GM21390 (cell line): Measurements from ENCODE around the gene ADRA1B.

Source experiments
- ATAC-seq: cut with Tn5 transposase; IDR thresholded peaks from one replicate; pipeline ENCODE4 v1.9.1; 2021; ENCODE audit not compliant: unreplicated experiment

The ADRA1B gene

GRCh38 chr5:159901308-159901707 is 15.0 kb upstream of the ADRA1B start:
- no peak for ATAC-seq

- no peak for ATAC-seq
Observed at GRCh38 chr5:159901772-159902171, 14.5 kb upstream of the ADRA1B start.

GRCh38 chr5:159902444-159903121 is 13.7 kb upstream of the ADRA1B start:
- ATAC-seq = no peak

GRCh38 chr5:159903131-159903530 is 13.2 kb upstream of the ADRA1B start:
- no peak for ATAC-seq

- ATAC-seq = no peak
Observed at GRCh38 chr5:159904874-159905273, 11.4 kb upstream of the ADRA1B start.

- ATAC-seq = no peak
Observed at GRCh38 chr5:159905496-159905895, 10.8 kb upstream of the ADRA1B start.

- no peak for ATAC-seq
Observed at GRCh38 chr5:159906463-159906862, 9.8 kb upstream of the ADRA1B start.

GRCh38 chr5:159906943-159907342 is 9.3 kb upstream of the ADRA1B start:
- no peak for ATAC-seq

GRCh38 chr5:159907689-159908590 is 8.3 kb upstream of the ADRA1B start:
- no peak for ATAC-seq

- no peak for ATAC-seq
Observed at GRCh38 chr5:159908591-159908940, 7.7 kb upstream of the ADRA1B start.

GRCh38 chr5:159909126-159909525 is 7.2 kb upstream of the ADRA1B start:
- no peak for ATAC-seq

- ATAC-seq = no peak
Observed at GRCh38 chr5:159910207-159910842, 6.0 kb upstream of the ADRA1B start.

GRCh38 chr5:159910843-159911229 is 5.4 kb upstream of the ADRA1B start:
- no peak for ATAC-seq

- ATAC-seq = no peak
Observed at GRCh38 chr5:159911349-159911748, 4.9 kb upstream of the ADRA1B start.

GRCh38 chr5:159912033-159912800 is 4.1 kb upstream of the ADRA1B start:
- no peak for ATAC-seq

GRCh38 chr5:159913048-159913447 is 3.2 kb upstream of the ADRA1B start:
- ATAC-seq = no peak

GRCh38 chr5:159913501-159913900 is 2.8 kb upstream of the ADRA1B start:
- no peak for ATAC-seq

- ATAC-seq = no peak
Observed at GRCh38 chr5:159916841-159917761, 819 bp downstream of the ADRA1B start.

- no peak for ATAC-seq
Observed at GRCh38 chr5:159917994-159918393, 1.7 kb downstream of the ADRA1B start.

- ATAC-seq = no peak
Observed at GRCh38 chr5:159921721-159922120, 5.4 kb downstream of the ADRA1B start.
